ENCODE data around the gene HCN1.

The HCN1 gene

GRCh38 chr5:45696206-45696836, at the start of gene HCN1:
TSS of gene HCN1 (minus strand) at chr5:45696380.
- Mint-ChIP-seq H3K4me3 (peak within 1 kb of the TSS; percentile 76 to 85 (median 80)), H3K36me3 (ENCODE audit: low read depth) (no peaks in the 10 kb centered on the region), H3K27me3 (ENCODE audit: low read depth) (peaks cover 49% of the 10 kb centered on the region), H3K4me1 (peaks cover 14% of the 10 kb centered on the region), H3K9me3 (no peaks in the 10 kb centered on the region), H3K27ac (no peak within 1 kb of the TSS)
- TF ChIP-seq CTCF (IDR thresholded peaks at IDR 0.05; ENCODE audit: unreplicated experiment in 3 of 3), result peak; percentile 79 to 88 (median 82)

GRCh38 chr5:45741110-45741509, 44.9 kb upstream of the HCN1 start:
- H3K27me3 Mint-ChIP-seq (ENCODE audit: low read depth), result no peaks in the 10 kb centered on the region
- H3K4me3 Mint-ChIP-seq, result no peak overlapping the region
- H3K4me1 Mint-ChIP-seq, result no peaks in the 10 kb centered on the region
- no peak for TF ChIP-seq CTCF (IDR thresholded peaks at IDR 0.05; ENCODE audit: unreplicated experiment in 3 of 3)
- H3K36me3 Mint-ChIP-seq (ENCODE audit: low read depth), result no peaks in the 10 kb centered on the region
- H3K9me3 Mint-ChIP-seq, result peaks cover 2% of the 10 kb centered on the region
- H3K27ac Mint-ChIP-seq, result no peak overlapping the region

- H3K27me3 Mint-ChIP-seq (ENCODE audit: low read depth), result no peaks in the 10 kb centered on the region
- no peak for TF ChIP-seq CTCF (IDR thresholded peaks at IDR 0.05; ENCODE audit: unreplicated experiment in 3 of 3)
- H3K4me1 Mint-ChIP-seq, result no peaks in the 10 kb centered on the region
- H3K27ac Mint-ChIP-seq, result peak overlapping the region in 1 of 3 experiments; percentile 35
- H3K36me3 Mint-ChIP-seq (ENCODE audit: low read depth), result no peaks in the 10 kb centered on the region
- H3K9me3 Mint-ChIP-seq, result no peaks in the 10 kb centered on the region
- no peak overlapping the region for H3K4me3 Mint-ChIP-seq
Measured at GRCh38 chr5:45737153-45737552, 41.0 kb upstream of the HCN1 start.

GRCh38 chr5:45725537-45725936, 29.4 kb upstream of the HCN1 start:
- no peaks in the 10 kb centered on the region for H3K4me1 Mint-ChIP-seq
- no peaks in the 10 kb centered on the region for H3K36me3 Mint-ChIP-seq (ENCODE audit: low read depth)
- H3K27me3 Mint-ChIP-seq (ENCODE audit: low read depth), result no peaks in the 10 kb centered on the region
- no peak overlapping the region for H3K27ac Mint-ChIP-seq
- H3K9me3 Mint-ChIP-seq, result no peaks in the 10 kb centered on the region
- no peak for TF ChIP-seq CTCF (IDR thresholded peaks at IDR 0.05; ENCODE audit: unreplicated experiment in 3 of 3)
- no peak overlapping the region for H3K4me3 Mint-ChIP-seq

GRCh38 chr5:45697201-45697600, 1.0 kb upstream of the HCN1 start:
- H3K4me3 Mint-ChIP-seq, result peak overlapping the region in 1 of 3 experiments; percentile 25
- no peaks in the 10 kb centered on the region for H3K9me3 Mint-ChIP-seq
- H3K27ac Mint-ChIP-seq, result no peak overlapping the region
- no peaks in the 10 kb centered on the region for H3K36me3 Mint-ChIP-seq (ENCODE audit: low read depth)
- TF ChIP-seq CTCF (IDR thresholded peaks at IDR 0.05; ENCODE audit: unreplicated experiment in 3 of 3), result no peak
- H3K27me3 Mint-ChIP-seq (ENCODE audit: low read depth), result peaks cover 43% of the 10 kb centered on the region
- peaks cover 14% of the 10 kb centered on the region for H3K4me1 Mint-ChIP-seq

GRCh38 chr5:45695804-45696156, 400 bp downstream of the HCN1 start:
- H3K4me1 Mint-ChIP-seq, result peaks cover 14% of the 10 kb centered on the region
- no peaks in the 10 kb centered on the region for H3K9me3 Mint-ChIP-seq
- TF ChIP-seq CTCF (IDR thresholded peaks at IDR 0.05; ENCODE audit: unreplicated experiment in 3 of 3), result no peak
- peak overlapping the region; percentile 56 to 75 (median 62) for H3K4me3 Mint-ChIP-seq
- H3K27ac Mint-ChIP-seq, result no peak overlapping the region
- H3K36me3 Mint-ChIP-seq (ENCODE audit: low read depth), result no peaks in the 10 kb centered on the region
- peaks cover 49% of the 10 kb centered on the region for H3K27me3 Mint-ChIP-seq (ENCODE audit: low read depth)
